Measurements from ENCODE around the gene CLK3.
"Not testable (repeated sequence)": the region's sequence is repeated elsewhere in the genome, so short reads cannot be mapped to it uniquely, and the experiment has no call there.

- not testable (repeated sequence) for TF ChIP-seq CTCF (IDR thresholded peaks at IDR 0.05); POLR2A (IDR thresholded peaks at IDR 0.05); POLR2AphosphoS5 (IDR thresholded peaks at IDR 0.05; ENCODE audit: insufficient read depth in 1 of 2, low read depth in 1 of 2)
These were observed 18.9 kb upstream of the CLK3 start for GRCh38 chr15:74596736-74597135.

Data from vagina (tissue), 2 donors.